Measurements from ENCODE around the gene METAP1D. TPM values are rescaled to one million over a fixed set of nuclear protein-coding genes. Genes with fewer than 3 reads are reported as not detected.

Gene METAP1D
- polyA plus RNA-seq, 1 of the 3 experiments (the other 2 are of a cell fraction), result 10.3 TPM

DNA sequence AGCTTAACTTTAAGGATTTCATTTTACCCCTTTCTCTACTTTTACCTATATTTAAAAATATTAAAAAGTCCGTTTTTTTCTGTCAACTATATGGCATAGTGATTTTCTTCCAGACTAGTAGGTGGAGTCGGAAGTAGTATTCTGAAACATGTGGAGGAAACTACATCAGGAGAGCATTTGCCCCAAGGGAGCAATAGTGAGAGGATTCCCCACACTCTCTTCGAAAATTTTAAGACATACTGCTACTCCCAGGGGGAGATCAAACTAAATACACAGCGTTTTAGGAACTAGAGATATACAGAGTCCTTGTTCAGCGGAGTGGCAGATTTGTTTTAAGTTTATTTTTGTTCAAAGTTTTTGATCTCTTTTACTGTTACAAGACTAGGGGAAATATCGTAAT, 40.6 kb downstream of the METAP1D start:
- Histone ChIP-seq H2AFZ (ENCODE audit: low read depth) (no peak overlapping the region), H3K36me3 (replicated peaks in 1 of 2; ENCODE audit: control insufficient read depth in 1 of 2, insufficient read depth in 2 of 2, low read length in 1 of 2) (no peaks in the 10 kb centered on the region), H3K27me3 (ENCODE audit: insufficient read depth) (no peaks in the 10 kb centered on the region), H3K4me1 (ENCODE audit: control insufficient read depth in 1 of 2, insufficient read depth in 2 of 2, low read depth in 1 of 2, low read length in 1 of 2) (peaks cover 0 to 4% of the 10 kb centered on the region in 2 experiments; a peak in 1 of 4 replicates), H3K27ac (ENCODE audit: low read depth in 2 of 2, low read length in 1 of 2) (no peak overlapping the region), H3K4me2 (no peak overlapping the region), H3K9me2 (no peaks in the 10 kb centered on the region), H3F3A (replicated peaks; ENCODE audit: insufficient read depth) (no peaks in the 10 kb centered on the region), H3K9ac (no peak overlapping the region), H3K9me3 (no peaks in the 10 kb centered on the region), H4K20me1 (ENCODE audit: insufficient read depth) (no peaks in the 10 kb centered on the region), H3K79me2 (ENCODE audit: insufficient read depth) (no peaks in the 10 kb centered on the region), H3K4me3 (ENCODE audit: low read depth in 2 of 2, low read length in 1 of 2) (no peak overlapping the region)
- CTCF ChIA-PET, result no interaction called here
- POLR2A ChIA-PET, result no interaction called here
- no peak for DNase-seq
- TF ChIP-seq YY1 (IDR thresholded peaks at IDR 0.05; ENCODE audit: low read depth), result no peak
- TF ChIP-seq, protein P1, sequence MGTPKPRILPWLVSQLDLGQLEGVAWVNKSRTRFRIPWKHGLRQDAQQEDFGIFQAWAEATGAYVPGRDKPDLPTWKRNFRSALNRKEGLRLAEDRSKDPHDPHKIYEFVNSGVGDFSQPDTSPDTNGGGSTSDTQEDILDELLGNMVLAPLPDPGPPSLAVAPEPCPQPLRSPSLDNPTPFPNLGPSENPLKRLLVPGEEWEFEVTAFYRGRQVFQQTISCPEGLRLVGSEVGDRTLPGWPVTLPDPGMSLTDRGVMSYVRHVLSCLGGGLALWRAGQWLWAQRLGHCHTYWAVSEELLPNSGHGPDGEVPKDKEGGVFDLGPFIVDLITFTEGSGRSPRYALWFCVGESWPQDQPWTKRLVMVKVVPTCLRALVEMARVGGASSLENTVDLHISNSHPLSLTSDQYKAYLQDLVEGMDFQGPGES (IDR thresholded peaks at IDR 0.05; ENCODE audit: low read depth, low read length), result no peak
- no peak for TF ChIP-seq MXI1 (IDR thresholded peaks at IDR 0.05; ENCODE audit: low read depth, low read length)
- no peak for TF ChIP-seq EZH2phosphoT487 (IDR thresholded peaks at IDR 0.05; ENCODE audit: borderline replicate concordance, low read depth)
- TF ChIP-seq ELF1 (IDR thresholded peaks at IDR 0.05), result no peak
- TF ChIP-seq FOXM1 (IDR thresholded peaks at IDR 0.05; ENCODE audit: low read depth), result no peak
- TF ChIP-seq, protein P2, sequence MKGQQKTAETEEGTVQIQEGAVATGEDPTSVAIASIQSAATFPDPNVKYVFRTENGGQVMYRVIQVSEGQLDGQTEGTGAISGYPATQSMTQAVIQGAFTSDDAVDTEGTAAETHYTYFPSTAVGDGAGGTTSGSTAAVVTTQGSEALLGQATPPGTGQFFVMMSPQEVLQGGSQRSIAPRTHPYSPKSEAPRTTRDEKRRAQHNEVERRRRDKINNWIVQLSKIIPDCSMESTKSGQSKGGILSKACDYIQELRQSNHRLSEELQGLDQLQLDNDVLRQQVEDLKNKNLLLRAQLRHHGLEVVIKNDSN (IDR thresholded peaks at IDR 0.05; ENCODE audit: borderline replicate concordance, low read depth), result no peak
- no peak for TF ChIP-seq TCF12 (IDR thresholded peaks at IDR 0.05)
- no peak for TF ChIP-seq FOXJ3 (CRISPR knock-in tag; IDR thresholded peaks at IDR 0.05)
- TF ChIP-seq TEAD4 (IDR thresholded peaks at IDR 0.05; ENCODE audit: borderline replicate concordance, insufficient read depth), result no peak
- no peak for TF ChIP-seq GABPA (IDR thresholded peaks at IDR 0.05; ENCODE audit: low read depth)
- TF ChIP-seq, protein P3, sequence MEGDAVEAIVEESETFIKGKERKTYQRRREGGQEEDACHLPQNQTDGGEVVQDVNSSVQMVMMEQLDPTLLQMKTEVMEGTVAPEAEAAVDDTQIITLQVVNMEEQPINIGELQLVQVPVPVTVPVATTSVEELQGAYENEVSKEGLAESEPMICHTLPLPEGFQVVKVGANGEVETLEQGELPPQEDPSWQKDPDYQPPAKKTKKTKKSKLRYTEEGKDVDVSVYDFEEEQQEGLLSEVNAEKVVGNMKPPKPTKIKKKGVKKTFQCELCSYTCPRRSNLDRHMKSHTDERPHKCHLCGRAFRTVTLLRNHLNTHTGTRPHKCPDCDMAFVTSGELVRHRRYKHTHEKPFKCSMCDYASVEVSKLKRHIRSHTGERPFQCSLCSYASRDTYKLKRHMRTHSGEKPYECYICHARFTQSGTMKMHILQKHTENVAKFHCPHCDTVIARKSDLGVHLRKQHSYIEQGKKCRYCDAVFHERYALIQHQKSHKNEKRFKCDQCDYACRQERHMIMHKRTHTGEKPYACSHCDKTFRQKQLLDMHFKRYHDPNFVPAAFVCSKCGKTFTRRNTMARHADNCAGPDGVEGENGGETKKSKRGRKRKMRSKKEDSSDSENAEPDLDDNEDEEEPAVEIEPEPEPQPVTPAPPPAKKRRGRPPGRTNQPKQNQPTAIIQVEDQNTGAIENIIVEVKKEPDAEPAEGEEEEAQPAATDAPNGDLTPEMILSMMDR (IDR thresholded peaks at IDR 0.05), result no peak
- no peak for TF ChIP-seq POLR2AphosphoS5 (IDR thresholded peaks at IDR 0.05; ENCODE audit: low read depth, low read length)
- no peak for TF ChIP-seq CHD2 (IDR thresholded peaks at IDR 0.05; ENCODE audit: low read length, partially characterized antibody)
- WGBS (ENCODE audit: low lambda C conversion rate), result 91% methylated on average over 6 of the region's 6 CpGs

DNA sequence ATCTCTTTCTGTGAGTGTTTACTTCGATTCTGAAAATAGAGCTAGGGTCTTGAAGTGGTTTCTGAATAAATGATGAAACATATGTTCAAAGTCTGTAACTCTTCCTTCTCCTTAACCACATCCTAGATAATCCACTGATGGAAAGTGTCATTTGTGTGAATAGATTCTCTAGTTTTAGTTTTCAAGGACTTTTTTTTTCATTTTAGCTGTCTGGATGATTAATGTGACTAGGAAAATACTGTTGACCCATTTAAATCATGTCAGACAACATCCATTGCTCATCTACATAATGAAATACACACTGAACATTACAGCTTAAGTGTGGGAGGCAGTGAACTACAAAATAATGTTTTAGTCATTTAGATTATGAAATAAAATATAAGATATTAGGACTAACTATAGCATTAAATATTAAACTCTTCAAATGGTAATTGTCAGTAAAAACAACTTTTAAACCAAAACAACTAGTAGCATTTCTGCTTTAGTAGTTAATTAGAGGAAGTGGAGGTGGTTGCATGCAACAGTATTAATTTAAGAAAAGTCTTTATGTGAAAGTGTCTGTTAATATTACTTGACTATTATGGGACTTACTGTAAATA, 46.4 kb downstream of the METAP1D start:
- Histone ChIP-seq H3K4me1 (ENCODE audit: control insufficient read depth in 1 of 2, insufficient read depth in 2 of 2, low read depth in 1 of 2, low read length in 1 of 2) (peaks cover 0 to 10% of the 10 kb centered on the region in 2 experiments; a peak in 1 of 4 replicates), H3K27me3 (ENCODE audit: insufficient read depth) (no peaks in the 10 kb centered on the region), H4K20me1 (ENCODE audit: insufficient read depth) (no peaks in the 10 kb centered on the region), H3K4me3 (ENCODE audit: low read depth in 2 of 2, low read length in 1 of 2) (no peak overlapping the region), H3K27ac (ENCODE audit: low read depth in 2 of 2, low read length in 1 of 2) (no peak overlapping the region), H3K79me2 (ENCODE audit: insufficient read depth) (no peaks in the 10 kb centered on the region), H3K9ac (no peak overlapping the region), H3K4me2 (no peak overlapping the region), H3K9me2 (no peaks in the 10 kb centered on the region), H3K9me3 (no peaks in the 10 kb centered on the region), H3F3A (replicated peaks; ENCODE audit: insufficient read depth) (no peaks in the 10 kb centered on the region), H2AFZ (ENCODE audit: low read depth) (no peak overlapping the region), H3K36me3 (replicated peaks in 1 of 2; ENCODE audit: control insufficient read depth in 1 of 2, insufficient read depth in 2 of 2, low read length in 1 of 2) (no peaks in the 10 kb centered on the region)
- CTCF ChIA-PET, result no interaction called here
- POLR2A ChIA-PET, result no interaction called here
- DNase-seq, result no peak
- WGBS (ENCODE audit: low lambda C conversion rate), result 63% methylated on average over 1 of the region's 1 CpG
- TF ChIP-seq, protein P4, sequence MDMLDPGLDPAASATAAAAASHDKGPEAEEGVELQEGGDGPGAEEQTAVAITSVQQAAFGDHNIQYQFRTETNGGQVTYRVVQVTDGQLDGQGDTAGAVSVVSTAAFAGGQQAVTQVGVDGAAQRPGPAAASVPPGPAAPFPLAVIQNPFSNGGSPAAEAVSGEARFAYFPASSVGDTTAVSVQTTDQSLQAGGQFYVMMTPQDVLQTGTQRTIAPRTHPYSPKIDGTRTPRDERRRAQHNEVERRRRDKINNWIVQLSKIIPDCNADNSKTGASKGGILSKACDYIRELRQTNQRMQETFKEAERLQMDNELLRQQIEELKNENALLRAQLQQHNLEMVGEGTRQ (IDR thresholded peaks at IDR 0.05; ENCODE audit: borderline replicate concordance, low read depth, low read length), result no peak
- TF ChIP-seq, protein P5, sequence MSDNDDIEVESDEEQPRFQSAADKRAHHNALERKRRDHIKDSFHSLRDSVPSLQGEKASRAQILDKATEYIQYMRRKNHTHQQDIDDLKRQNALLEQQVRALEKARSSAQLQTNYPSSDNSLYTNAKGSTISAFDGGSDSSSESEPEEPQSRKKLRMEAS (IDR thresholded peaks at IDR 0.05; ENCODE audit: low read depth), result no peak
- no peak for TF ChIP-seq TEAD4 (IDR thresholded peaks at IDR 0.05; ENCODE audit: borderline replicate concordance, insufficient read depth)
- no peak for TF ChIP-seq SIN3A (IDR thresholded peaks at IDR 0.05; ENCODE audit: borderline replicate concordance, low read depth, low read length)
- TF ChIP-seq, protein P1 (IDR thresholded peaks at IDR 0.05; ENCODE audit: low read depth, low read length), result no peak
- TF ChIP-seq FOSL2 (IDR thresholded peaks at IDR 0.05; ENCODE audit: borderline replicate concordance, low read depth), result no peak
- TF ChIP-seq, protein P6, sequence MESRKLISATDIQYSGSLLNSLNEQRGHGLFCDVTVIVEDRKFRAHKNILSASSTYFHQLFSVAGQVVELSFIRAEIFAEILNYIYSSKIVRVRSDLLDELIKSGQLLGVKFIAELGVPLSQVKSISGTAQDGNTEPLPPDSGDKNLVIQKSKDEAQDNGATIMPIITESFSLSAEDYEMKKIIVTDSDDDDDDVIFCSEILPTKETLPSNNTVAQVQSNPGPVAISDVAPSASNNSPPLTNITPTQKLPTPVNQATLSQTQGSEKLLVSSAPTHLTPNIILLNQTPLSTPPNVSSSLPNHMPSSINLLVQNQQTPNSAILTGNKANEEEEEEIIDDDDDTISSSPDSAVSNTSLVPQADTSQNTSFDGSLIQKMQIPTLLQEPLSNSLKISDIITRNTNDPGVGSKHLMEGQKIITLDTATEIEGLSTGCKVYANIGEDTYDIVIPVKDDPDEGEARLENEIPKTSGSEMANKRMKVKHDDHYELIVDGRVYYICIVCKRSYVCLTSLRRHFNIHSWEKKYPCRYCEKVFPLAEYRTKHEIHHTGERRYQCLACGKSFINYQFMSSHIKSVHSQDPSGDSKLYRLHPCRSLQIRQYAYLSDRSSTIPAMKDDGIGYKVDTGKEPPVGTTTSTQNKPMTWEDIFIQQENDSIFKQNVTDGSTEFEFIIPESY (IDR thresholded peaks at IDR 0.05; ENCODE audit: borderline replicate concordance, low read depth), result no peak

Data from SK-N-SH (cell line).